Tibial nerve (tissue), 4 donors: ENCODE measurements around the gene FGF19. TPM values are rescaled to one million over a fixed set of nuclear protein-coding genes. Genes with fewer than 3 reads are reported as not detected.

Experiments
- DNase-seq, 2 donors: peaks; one replicate each; pipeline ENCODE4 v3.0.0-alpha.2; 2019; ENCODE audit warnings: low spot score in 2 of 2
- H3K27ac ChIP-seq, 4 donors: fragments of 200-600 bp; sonication (generic) in 3 of 4; one replicate each; pipeline ENCODE4 v1.5.1; 2017 to 2019; ENCODE audit warnings: mild to moderate bottlenecking in 1 of 4
- H3K27me3 ChIP-seq, 2 donors: fragments of 200-600 bp; sonication (generic) in 1 of 2; one replicate each; pipeline versions ENCODE4 v1.5.1 to v1.6.0; 2017 to 2019
- H3K36me3 ChIP-seq, 3 donors: fragments of 200-600 bp; sonication (generic); one replicate each; pipeline ENCODE4 v1.5.1; 2018 to 2019
- H3K4me1 ChIP-seq, 4 donors: fragments of 200-600 bp; sonication (generic) in 3 of 4; one replicate each; pipeline ENCODE4 v1.5.1; 2017 to 2019
- H3K4me3 ChIP-seq, 4 donors: fragments of 200-600 bp; sonication (generic) in 3 of 4; one replicate each; pipeline ENCODE4 v1.5.1; 2017 to 2019; ENCODE audit warnings: mild to moderate bottlenecking in 1 of 4, moderate library complexity in 1 of 4
- H3K9me3 ChIP-seq, 4 donors: fragments of 200-600 bp; sonication (generic) in 3 of 4; one replicate each; pipeline ENCODE4 v1.5.1; 2017 to 2019
- EP300 ChIP-seq, 2 donors: sonication (generic); formaldehyde crosslinking; IDR thresholded peaks; one replicate each; pipeline ENCODE4 v1.6.1; 2017; ENCODE audit warnings: antibody characterized with exemption in 2 of 2, mild to moderate bottlenecking in 1 of 2
- POLR2A ChIP-seq, 2 donors: fragments of 450-650 bp; IDR thresholded peaks; one replicate each; pipeline ENCODE4 v1.6.1; 2017; ENCODE audit warnings: antibody characterized with exemption in 2 of 2, mild to moderate bottlenecking in 2 of 2, moderate library complexity in 2 of 2
- WGBS, 2 donors: methylation state at CpG; one replicate each; pipeline ENCODE4 v1.1.5; 2018; 5-methylcytosine and 5-hydroxymethylcytosine counted together
- total RNA-seq, 4 donors: library from RNA; depleted of rRNA; stranded (reverse); fragments of >200 nt; gene quantifications; one replicate each; pipeline ENCODE4 v1.1.0, GENCODE V29; 2016
- TF ChIP-seq, protein P1 (sequence below), 5 experiments: fragments of 200-600 bp in 3 of 5; fragments of 450-650 bp in 2 of 5; sonication (generic) in 3 of 5; IDR thresholded peaks; one replicate each; pipeline ENCODE4 v1.5.1; 2016 to 2019; ENCODE audit warnings: antibody characterized with exemption in 5 of 5, mild to moderate bottlenecking in 3 of 5, moderate library complexity in 2 of 5

The FGF19 gene
- total RNA-seq, 4 donors from 2014 or later = not detected

DNA sequence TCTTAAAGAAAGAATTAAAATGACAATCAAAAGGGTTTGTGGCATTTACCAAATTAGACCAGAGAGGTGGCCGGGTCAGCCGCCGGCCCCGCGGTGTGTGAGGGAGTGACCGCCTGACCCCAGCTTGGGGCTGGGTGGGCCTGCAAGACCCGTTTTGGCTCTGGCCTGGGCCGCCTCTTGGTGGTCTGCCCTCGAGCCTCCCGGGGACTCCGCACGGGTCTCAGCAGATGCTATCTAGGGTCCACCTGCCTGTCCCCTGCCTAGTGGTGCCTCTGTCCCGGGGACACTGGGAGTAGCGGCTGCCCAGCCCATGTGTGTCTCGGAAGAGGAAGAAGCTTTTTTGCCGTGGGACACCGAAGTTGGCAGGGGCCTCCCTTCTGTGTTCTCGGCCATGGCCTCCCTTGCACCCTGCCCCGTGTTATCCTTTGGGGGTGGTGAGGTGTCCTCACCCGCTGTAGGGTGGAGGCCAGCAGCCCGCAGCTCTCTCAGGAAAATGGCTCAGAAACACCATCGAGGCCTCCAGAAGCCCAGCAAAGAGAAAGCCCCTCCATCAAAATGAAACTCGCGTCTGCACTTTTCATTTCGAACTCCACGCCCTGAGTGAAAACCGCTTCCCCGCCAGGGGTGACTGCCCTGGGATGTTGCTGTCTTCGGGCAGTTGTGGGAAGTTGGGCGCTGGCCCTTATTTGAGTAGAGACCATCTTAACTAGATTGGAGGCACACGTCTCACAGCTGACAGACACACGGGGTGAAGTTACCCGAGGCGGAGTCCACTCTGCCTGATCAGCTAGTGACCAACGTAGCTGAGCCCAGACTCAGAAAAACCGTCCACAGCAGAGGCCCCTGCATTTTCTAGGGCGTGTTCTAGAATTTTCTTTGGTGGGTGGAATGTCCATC, 54.9 kb downstream of the FGF19 start:
- TF ChIP-seq, protein P1, sequence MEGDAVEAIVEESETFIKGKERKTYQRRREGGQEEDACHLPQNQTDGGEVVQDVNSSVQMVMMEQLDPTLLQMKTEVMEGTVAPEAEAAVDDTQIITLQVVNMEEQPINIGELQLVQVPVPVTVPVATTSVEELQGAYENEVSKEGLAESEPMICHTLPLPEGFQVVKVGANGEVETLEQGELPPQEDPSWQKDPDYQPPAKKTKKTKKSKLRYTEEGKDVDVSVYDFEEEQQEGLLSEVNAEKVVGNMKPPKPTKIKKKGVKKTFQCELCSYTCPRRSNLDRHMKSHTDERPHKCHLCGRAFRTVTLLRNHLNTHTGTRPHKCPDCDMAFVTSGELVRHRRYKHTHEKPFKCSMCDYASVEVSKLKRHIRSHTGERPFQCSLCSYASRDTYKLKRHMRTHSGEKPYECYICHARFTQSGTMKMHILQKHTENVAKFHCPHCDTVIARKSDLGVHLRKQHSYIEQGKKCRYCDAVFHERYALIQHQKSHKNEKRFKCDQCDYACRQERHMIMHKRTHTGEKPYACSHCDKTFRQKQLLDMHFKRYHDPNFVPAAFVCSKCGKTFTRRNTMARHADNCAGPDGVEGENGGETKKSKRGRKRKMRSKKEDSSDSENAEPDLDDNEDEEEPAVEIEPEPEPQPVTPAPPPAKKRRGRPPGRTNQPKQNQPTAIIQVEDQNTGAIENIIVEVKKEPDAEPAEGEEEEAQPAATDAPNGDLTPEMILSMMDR (IDR thresholded peaks at IDR 0.05) = no peak
- TF ChIP-seq POLR2A (IDR thresholded peaks at IDR 0.05) (no peak), EP300 (IDR thresholded peaks at IDR 0.05) (no peak)
- Histone ChIP-seq H3K9me3 (no peaks in the 10 kb centered on the region), H3K4me3 (no peak overlapping the region), H3K27ac (peak overlapping the region; percentile 21 to 90 (median 66)), H3K27me3 (peaks cover 0 to 5% of the 10 kb centered on the region in 2 donors), H3K36me3 (peaks cover 0 to 73% (median 0%) of the 10 kb centered on the region in 3 donors), H3K4me1 (peaks cover 0 to 52% (median 31%) of the 10 kb centered on the region in 4 donors)
- WGBS, 2 donors = 76 to 77% methylated on average over 24 to 36 of the region's 37 CpGs
- no peak for DNase-seq

Other genes with a start within 250 kb of the FGF19 start
- gene LINC01488, start 222.4 kb downstream of the FGF19 start, total RNA-seq = not detected
- gene CCND1, start 62.9 kb downstream of the FGF19 start, total RNA-seq = 100 to 1,000 TPM; 108 to 259 (median 168) TPM
- 10 to 100 TPM; 22.5 to 29.9 (median 23.1) TPM for gene LTO1, start 28.7 kb downstream of the FGF19 start, total RNA-seq
- 10 to 100 TPM in 1 of 4 donors, 1 to 10 TPM in 3; 1.8 to 17.3 (median 3.7) TPM for gene FGF4, start 71.3 kb upstream of the FGF19 start, total RNA-seq
- gene FGF3, start 115.4 kb upstream of the FGF19 start, total RNA-seq = not detected